NCI-H82 (cell line): ENCODE data around the gene POU2F3.

Source experiments
- DNase-seq: peaks from one replicate; lab custom pipeline; 2025; lab: John Stamatoyannopoulos, UW

The POU2F3 gene

GRCh38 chr11:120318906-120319305, 79.0 kb downstream of the POU2F3 start:
- DNase-seq, result no peak

DNA sequence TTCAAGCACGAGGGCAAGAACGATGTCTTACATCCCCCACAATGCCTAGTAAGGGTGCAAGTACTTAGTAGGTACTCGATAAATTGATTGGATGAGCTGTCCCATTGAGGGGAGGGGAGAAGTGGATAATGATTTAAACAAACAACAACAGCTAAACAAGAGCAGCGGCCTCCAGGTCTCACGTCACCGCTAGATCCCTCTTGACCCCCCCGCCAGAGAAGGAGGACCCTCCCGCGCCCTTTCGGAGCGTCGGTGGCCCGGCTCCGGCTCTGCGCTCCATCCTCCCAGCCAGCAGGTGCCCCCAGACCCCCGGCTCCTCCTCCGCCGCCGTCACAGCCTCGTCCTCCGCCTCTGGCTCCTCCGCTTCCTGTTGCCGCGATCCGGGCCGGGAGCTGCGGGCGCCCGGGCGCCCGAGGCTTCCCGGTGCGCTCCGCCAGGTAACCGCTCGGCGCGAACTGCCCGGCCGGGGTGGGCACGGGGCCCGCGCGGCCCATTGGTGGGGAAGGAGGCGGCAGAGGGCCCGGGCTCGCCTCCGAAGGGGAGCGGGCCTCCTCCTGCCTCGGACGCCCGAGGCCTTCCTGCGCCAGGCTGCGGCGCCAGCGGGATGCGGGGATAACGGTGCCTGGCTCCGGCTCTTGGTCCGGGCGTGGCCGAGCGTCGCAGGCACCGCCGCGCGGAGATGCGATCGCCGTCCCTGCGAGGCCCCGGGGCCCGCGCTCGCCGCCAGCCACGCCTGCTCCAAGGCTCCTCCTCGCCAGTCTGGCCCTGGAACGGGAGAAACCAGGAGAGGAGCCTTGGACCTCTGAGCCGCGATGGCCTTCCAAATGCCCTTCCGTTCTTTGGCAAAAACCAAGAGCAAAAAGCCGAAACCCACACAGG, 85.2 kb downstream of the POU2F3 start, which contains the start of gene TLCD5:
Gene TLCD5 (plus strand): TSS at position 368 of the 879 bp plus-strand sequence. CDS start 2,143 bp downstream, outside the sequence.
- DNase-seq, result peak; percentile 89

DNA sequence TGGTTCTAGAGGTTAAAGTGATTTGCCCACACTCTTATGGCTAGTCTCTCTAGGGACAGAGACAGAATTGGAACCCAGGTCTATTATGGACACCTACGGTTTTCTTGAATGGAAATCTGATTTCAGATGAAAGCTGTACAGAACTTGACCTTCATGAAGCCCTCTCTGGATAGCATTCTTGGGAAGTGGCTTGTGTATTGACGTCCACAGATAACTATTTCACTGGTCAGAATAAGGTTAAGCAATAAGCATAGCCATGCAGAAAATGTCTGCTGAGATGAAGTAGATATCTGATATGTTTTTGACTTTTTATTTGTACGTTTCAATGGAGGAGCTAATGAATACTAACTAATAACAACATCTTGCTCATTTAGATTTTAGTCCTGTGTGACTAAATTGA, 86.3 kb downstream of the POU2F3 start:
- DNase-seq, result no peak

GRCh38 chr11:120326845-120327281, 86.9 kb downstream of the POU2F3 start:
- DNase-seq, result no peak

GRCh38 chr11:120327311-120327710, 87.4 kb downstream of the POU2F3 start:
- no peak for DNase-seq

- no peak for DNase-seq
Measured at GRCh38 chr11:120329556-120329955, 89.6 kb downstream of the POU2F3 start.

GRCh38 chr11:120330045-120330444, 90.1 kb downstream of the POU2F3 start:
- no peak for DNase-seq

GRCh38 chr11:120331301-120331996, 91.5 kb downstream of the POU2F3 start:
- DNase-seq, result peak; percentile 22

DNA sequence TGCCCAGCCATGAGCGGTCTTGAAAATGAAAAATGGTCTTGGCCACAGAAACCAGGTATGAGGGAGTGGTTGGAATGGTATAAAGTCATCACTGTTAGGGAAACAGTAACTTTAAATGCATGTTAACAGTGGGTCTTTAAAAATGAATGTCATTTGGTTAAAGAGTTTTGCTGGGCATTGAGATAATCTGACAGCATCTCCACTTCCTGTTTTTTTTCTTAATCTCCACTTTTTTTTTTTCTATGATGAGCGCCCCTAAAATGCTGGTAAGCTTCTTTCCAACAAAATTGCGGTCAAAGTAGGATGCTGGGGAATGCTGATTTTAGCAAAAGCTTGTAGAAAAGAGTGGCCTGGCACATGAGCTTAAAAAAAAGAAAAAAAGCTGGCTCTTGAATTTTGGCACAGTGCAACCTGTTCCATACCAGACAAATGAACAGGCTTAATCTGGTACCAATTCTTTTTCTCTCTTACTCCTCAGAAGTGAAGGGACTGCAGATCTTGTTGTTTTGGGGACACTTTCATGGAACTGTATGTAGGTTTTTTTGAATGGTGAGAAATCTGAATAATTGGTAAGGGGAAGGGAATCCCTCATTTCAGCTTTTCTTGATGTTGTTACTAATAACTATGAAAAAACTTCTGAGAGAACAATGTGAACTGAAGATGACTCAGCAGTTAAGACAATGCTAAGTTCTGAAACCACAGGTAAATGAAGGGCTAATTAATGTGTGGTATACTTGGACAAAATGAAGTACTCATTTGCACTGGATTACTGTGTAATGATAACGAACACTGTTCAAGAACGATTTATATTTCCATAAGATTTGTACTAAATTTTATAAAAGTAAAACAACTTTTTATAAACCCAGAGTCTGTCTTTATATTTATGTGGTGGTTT, 93.1 kb downstream of the POU2F3 start:
- DNase-seq, result no peak

GRCh38 chr11:120333801-120334200, 93.9 kb downstream of the POU2F3 start:
- DNase-seq, result no peak

- DNase-seq, result no peak
Measured at GRCh38 chr11:120334332-120334731, 94.4 kb downstream of the POU2F3 start.

DNA sequence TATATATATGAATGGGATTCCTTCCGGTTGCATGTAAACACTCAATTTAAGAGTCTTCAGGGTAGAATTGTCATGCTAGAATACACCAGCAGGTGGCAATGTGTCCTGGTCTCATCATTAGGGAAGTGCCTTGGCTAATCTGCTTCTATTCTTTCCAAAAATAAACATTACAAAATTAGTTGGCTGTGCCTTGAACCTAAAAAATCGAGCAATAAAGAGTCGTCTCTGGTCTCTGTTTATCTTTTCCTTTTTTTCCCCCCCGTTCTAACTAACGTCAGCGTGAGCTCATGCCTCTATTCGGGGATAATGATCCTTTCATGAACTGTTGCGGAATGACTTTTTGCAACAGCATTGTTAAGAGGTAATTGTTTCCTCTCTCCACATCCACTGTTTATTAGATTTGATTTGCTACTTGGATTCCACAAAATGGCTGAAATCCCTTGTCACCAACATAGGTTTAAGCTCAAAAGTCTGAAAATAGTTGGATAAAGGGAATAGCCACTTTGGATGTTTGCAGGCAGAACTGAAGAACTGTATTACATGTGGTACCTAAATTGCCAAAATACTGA, 95.0 kb downstream of the POU2F3 start:
- DNase-seq, result peak; percentile 74

DNA sequence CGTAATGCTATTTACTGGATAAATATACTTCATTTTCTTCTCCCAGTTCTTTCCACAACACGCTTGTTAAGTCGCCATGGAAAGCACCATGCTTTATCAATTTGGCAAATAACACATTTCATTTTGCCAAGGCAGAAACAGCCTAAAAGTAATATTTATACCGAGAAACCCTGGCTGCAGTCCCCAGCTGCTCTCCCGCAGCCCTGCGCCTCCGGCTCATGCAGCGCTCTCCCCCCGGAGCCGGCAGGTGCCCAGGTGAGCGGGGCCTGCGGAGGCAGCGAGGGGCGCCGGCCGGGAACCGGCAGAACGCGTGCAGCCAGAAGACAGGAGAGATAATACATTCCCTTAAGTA, 95.6 kb downstream of the POU2F3 start:
- DNase-seq, result no peak

GRCh38 chr11:120335908-120336640, 96.1 kb downstream of the POU2F3 start, which contains the start of gene ARHGEF12:
TSS of gene ARHGEF12 (plus strand) at chr11:120336413. CDS start at chr11:120337244, 831 bp downstream.
- DNase-seq, result peak; percentile 91

DNA sequence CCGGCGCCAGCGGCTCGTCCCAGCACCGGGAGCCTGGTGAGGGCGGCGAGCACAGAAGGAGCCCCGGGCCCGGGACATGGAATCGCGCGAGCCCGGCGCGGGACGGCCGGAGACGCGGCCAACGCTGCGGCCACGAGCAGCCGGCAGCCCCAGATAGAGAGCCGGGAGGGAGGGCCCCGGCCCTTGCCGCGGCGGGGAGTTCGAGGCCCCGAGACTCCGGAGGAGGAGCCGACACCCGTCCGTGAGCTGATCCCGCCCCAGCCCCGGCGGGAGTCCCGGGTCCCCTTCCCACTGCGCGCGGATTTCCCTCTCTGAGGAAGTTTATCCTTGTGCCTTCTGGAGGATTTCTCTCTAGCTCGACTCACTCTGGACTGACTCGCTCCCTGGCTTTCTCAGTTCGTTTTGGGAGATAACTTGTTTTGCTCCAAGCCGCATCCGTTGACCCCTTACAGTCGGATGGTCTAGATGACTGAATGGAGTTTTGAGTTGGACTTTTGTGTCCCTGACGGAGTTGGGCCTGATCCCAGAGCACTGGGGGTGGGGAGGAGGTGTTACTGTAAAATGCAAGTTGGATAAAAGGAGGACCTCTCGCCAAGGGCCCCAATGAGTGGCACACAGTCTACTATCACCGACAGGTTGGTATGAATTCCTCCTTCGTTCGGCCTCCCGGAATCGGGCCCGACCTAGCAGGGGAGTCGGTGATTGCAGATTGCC, 96.9 kb downstream of the POU2F3 start:
- peak; percentile 61 for DNase-seq

GRCh38 chr11:120337355-120338106, 97.6 kb downstream of the POU2F3 start:
- peak; percentile 50 for DNase-seq

DNA sequence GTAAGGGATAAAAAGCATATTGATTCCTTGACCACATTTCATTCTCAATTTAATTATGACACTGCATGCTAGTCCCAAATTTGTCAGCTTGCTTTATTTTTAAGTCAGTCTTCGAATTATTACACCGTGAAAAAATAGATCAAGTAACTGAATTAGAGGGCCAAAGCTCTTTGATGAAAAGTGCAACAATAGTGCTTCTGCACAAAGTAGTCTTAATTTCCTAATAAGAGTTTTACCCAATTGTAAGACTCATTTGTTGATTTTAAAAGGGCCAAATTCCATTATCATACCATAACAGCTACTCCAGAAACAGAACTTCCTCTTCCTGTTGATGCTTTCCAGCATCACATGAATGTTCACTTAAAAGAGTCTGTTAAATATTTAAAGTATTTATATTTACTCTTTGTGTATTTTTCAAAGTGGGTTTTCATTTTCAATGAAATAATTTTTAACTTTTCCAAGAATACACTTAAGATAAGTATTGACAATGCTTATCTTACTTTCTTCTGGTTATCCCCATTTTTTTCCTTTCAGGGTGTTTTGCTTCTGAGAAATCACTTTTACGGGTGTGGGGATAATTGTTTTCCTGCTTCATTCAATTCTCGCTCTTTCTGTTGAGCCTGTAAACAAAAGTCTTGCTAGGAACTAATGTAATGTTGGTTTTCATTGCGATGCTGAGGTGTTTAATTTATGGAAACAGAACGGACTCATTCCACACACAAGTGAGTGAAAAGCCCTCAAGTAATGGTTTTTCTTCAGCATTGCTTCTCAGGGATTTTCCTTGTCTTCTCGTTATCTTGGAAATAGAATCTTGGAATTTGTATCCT, 98.4 kb downstream of the POU2F3 start:
- DNase-seq, result no peak

DNA sequence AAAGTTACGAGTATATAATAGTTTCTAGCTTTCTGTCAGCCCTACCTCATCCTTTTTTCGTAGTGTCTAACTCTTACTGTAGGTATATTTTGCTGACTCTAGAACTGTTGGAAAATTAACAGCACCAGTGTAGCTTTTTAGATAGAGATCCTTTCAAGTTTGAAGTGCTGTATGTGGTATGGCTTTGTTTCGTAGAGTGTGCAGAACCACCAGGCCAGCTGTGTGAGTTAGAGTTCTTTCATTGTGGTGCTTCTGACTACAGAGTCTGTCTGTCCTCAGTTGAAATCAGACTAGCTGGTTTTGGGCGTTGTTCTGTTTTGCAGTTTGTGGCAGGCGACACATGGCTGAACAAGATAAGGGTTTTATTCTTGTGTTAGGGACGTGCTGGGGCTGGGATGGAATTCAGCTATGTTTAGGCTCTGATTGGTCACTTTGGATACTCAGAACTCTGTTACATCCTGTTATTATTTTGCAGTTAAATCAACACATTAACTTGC, 99.5 kb downstream of the POU2F3 start:
- DNase-seq, result peak; percentile 12
